ENCODE results near the gene SEMA3E.

Gene SEMA3E

GRCh38 chr7:83593921-83594475, 54.9 kb downstream of the SEMA3E start:
- DNase-seq (ENCODE audit: low read depth in 1 of 2, low spot score in 1 of 2) = no peak
- TF ChIP-seq REST (IDR thresholded peaks at IDR 0.05; ENCODE audit: insufficient replicate concordance, low read depth) (no peak), POLR2AphosphoS5 (IDR thresholded peaks at IDR 0.05; ENCODE audit: low read depth) (no peak), GABPA (IDR thresholded peaks at IDR 0.05; ENCODE audit: low read depth) (no peak), SPI1 (IDR thresholded peaks at IDR 0.05; ENCODE audit: borderline replicate concordance, low read depth) (no peak)
- TF ChIP-seq, protein P1, sequence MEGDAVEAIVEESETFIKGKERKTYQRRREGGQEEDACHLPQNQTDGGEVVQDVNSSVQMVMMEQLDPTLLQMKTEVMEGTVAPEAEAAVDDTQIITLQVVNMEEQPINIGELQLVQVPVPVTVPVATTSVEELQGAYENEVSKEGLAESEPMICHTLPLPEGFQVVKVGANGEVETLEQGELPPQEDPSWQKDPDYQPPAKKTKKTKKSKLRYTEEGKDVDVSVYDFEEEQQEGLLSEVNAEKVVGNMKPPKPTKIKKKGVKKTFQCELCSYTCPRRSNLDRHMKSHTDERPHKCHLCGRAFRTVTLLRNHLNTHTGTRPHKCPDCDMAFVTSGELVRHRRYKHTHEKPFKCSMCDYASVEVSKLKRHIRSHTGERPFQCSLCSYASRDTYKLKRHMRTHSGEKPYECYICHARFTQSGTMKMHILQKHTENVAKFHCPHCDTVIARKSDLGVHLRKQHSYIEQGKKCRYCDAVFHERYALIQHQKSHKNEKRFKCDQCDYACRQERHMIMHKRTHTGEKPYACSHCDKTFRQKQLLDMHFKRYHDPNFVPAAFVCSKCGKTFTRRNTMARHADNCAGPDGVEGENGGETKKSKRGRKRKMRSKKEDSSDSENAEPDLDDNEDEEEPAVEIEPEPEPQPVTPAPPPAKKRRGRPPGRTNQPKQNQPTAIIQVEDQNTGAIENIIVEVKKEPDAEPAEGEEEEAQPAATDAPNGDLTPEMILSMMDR (IDR thresholded peaks at IDR 0.05; ENCODE audit: insufficient read depth, low read length) = no peak
- no peaks in the 10 kb centered on the region for H3K27me3 ChIP-seq (ENCODE audit: insufficient read depth, poor library complexity, severe bottlenecking)

DNA sequence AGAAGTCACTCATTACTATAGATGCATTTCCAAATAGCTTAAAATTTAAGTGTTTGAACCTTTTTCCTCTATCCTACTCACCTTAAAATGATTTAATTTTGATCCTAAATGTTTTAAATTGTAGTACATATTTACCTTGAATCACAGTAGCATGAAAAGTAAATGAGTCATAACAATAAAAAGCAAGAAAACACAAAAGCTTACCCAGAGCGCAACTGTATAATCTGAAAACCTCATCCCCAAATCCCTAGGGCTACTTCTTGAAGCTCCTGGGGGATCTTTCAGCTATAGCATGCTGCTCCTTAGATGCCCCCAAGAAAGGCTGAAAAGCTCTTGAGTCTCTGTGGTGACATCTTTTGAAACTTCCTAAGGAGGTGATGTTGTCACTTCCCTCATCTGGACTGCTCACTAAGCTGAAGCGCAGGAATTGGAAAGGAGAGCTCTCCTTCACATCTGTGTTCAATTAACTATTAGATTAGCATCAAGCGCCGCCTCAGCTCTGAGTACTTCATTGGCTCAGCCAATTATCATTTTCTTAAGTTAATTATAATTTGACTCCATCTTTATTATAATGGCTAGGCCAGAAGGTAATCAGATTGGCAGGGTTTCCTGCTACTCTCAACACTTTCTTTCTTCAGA, 60.2 kb downstream of the SEMA3E start:
- no peak for TF ChIP-seq POLR2AphosphoS5 (IDR thresholded peaks at IDR 0.05; ENCODE audit: low read depth)
- TF ChIP-seq REST (IDR thresholded peaks at IDR 0.05; ENCODE audit: insufficient replicate concordance, low read depth) = no peak
- TF ChIP-seq, protein P1 (IDR thresholded peaks at IDR 0.05; ENCODE audit: insufficient read depth, low read length) = no peak
- TF ChIP-seq SPI1 (IDR thresholded peaks at IDR 0.05; ENCODE audit: borderline replicate concordance, low read depth) = no peak
- no peak for TF ChIP-seq GABPA (IDR thresholded peaks at IDR 0.05; ENCODE audit: low read depth)
- Histone ChIP-seq H3K27ac (replicated peaks) (no peak overlapping the region), H3K27me3 (ENCODE audit: insufficient read depth, poor library complexity, severe bottlenecking) (no peaks in the 10 kb centered on the region), H3K4me3 (replicated peaks; ENCODE audit: insufficient read depth, low read length) (no peak overlapping the region)
- no peak for DNase-seq (ENCODE audit: low read depth in 1 of 2, low spot score in 1 of 2)

More at GRCh38 chr7:83593921-83594475, 54.9 kb downstream of the SEMA3E start:
- H3K4me3 ChIP-seq (replicated peaks; ENCODE audit: insufficient read depth, low read length) = no peak overlapping the region
- no peak overlapping the region for H3K27ac ChIP-seq (replicated peaks)

DNA sequence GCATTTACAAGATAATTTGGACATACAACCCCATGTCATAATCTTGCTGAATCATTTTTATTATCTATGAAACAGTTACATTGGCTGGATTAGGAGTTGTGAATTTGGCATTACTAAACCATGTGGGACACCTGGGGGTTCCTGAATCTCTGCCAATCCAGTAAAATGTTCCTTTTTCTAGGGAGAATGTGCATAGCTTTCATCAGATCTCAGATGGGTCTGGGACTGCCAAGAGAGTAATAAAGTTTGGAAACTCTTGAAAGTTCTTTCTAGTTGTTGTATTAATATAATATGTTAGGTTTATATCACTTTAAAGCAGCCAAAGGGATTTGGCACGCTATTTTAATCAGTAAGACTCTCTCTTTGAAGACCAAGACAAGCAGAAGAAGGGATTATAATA, 62.7 kb downstream of the SEMA3E start:
- no peak overlapping the region for H3K4me3 ChIP-seq (replicated peaks; ENCODE audit: insufficient read depth, low read length)

More for the DNA sequence above, 62.7 kb downstream of the SEMA3E start:
- Histone ChIP-seq H3K27ac (replicated peaks) (no peak overlapping the region), H3K27me3 (ENCODE audit: insufficient read depth, poor library complexity, severe bottlenecking) (no peaks in the 10 kb centered on the region)
- TF ChIP-seq GABPA (IDR thresholded peaks at IDR 0.05; ENCODE audit: low read depth) = no peak
- TF ChIP-seq SPI1 (IDR thresholded peaks at IDR 0.05; ENCODE audit: borderline replicate concordance, low read depth) = no peak
- TF ChIP-seq, protein P1 (IDR thresholded peaks at IDR 0.05; ENCODE audit: insufficient read depth, low read length) = no peak
- TF ChIP-seq POLR2AphosphoS5 (IDR thresholded peaks at IDR 0.05; ENCODE audit: low read depth) = no peak
- TF ChIP-seq REST (IDR thresholded peaks at IDR 0.05; ENCODE audit: insufficient replicate concordance, low read depth) = no peak
- no peak for DNase-seq (ENCODE audit: low read depth in 1 of 2, low spot score in 1 of 2)
